AG04450 (cell line): ENCODE measurements around the gene HUNK. TPM values are rescaled to one million over a fixed set of nuclear protein-coding genes. Genes with fewer than 3 reads are reported as not detected.
"Not testable (repeated sequence)": the region's sequence is repeated elsewhere in the genome, so short reads cannot be mapped to it uniquely, and the experiment has no call there.

ENCODE experiments used
- CTCF ChIA-PET: fragments of 300-600, 350-600 bp; formaldehyde crosslinking; extraction: SDS; loops from one replicate; lab custom pipeline; 2022; ENCODE audit warnings: antibody characterized with exemption, inconsistent platforms; lab: Charles Lee
- POLR2A ChIA-PET: fragments of 350-600 bp; formaldehyde crosslinking; extraction: SDS; loops from one replicate; lab custom pipeline; 2021; ENCODE audit warnings: antibody characterized with exemption, inconsistent platforms; lab: Yijun Ruan, JAX
- DNase-seq: peaks from one replicate; pipeline ENCODE4 v3.0.0-alpha.2; 2011; ENCODE audit warnings: low read depth, low spot score
- H3K27ac ChIP-seq: one replicate; pipeline ENCODE4 v1.5.1; 2012; ENCODE audit warnings: low read depth, low read length, control low read depth
- H3K27me3 ChIP-seq: one replicate; pipeline ENCODE4 v1.6.0; 2012; ENCODE audit warnings: low read length; ENCODE audit not compliant: control insufficient read depth, insufficient read depth
- H3K4me3 ChIP-seq: 2 replicates; pipeline ENCODE4 v1.5.1; 2011; ENCODE audit warnings: mild to moderate bottlenecking, low read depth, low read length, control low read depth
- H3K9me3 ChIP-seq: 2 replicates; pipeline ENCODE4 v1.5.1; 2012; ENCODE audit warnings: low read length; ENCODE audit not compliant: control insufficient read depth, insufficient read depth
- polyA plus RNA-seq: library from polyadenylated mRNA; depleted of rRNA; stranded (reverse); fragments of >200 nt; gene quantifications from 2 replicates; pipeline ENCODE4 v1.2.3, GENCODE V29; 2011
- TF ChIP-seq, protein P1 (sequence below): IDR thresholded peaks from 2 replicates; pipeline ENCODE4 v1.5.1; 2011; ENCODE audit warnings: low read depth, low read length, control low read depth, inconsistent platforms

Gene HUNK
- polyA plus RNA-seq, 1 experiment: 0.48 TPM

DNA sequence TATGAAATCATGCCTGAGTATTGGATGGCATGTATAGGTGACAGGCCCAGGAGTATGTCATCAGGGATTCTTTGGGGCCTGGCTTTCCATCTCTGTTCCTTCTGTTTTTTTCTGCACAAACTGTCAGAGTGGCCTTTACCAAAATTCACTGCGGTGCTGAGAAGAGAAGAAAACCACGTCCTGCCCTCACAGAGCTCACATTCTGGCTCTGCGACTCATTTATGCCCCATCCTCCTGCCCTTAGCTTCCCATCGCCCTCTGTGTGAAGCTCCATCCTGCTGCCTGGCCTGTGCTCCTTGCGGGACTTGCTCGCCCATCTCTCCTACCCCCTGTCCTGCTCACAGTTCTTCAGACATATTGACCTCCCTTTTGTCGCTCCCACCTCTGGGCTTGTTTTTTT, 73.4 kb downstream of the HUNK start:
- ChIA-PET POLR2A (interaction anchor here (0.9 kb wide), 1 partner anchor 74 kb away, joined by 3 read pairs; no protein-coding TSS in a partner anchor), CTCF (interaction anchor here (1.9 kb wide), 1 partner anchor 72 kb away, joined by 5 read pairs; no protein-coding TSS in a partner anchor)
- TF ChIP-seq, protein P1, sequence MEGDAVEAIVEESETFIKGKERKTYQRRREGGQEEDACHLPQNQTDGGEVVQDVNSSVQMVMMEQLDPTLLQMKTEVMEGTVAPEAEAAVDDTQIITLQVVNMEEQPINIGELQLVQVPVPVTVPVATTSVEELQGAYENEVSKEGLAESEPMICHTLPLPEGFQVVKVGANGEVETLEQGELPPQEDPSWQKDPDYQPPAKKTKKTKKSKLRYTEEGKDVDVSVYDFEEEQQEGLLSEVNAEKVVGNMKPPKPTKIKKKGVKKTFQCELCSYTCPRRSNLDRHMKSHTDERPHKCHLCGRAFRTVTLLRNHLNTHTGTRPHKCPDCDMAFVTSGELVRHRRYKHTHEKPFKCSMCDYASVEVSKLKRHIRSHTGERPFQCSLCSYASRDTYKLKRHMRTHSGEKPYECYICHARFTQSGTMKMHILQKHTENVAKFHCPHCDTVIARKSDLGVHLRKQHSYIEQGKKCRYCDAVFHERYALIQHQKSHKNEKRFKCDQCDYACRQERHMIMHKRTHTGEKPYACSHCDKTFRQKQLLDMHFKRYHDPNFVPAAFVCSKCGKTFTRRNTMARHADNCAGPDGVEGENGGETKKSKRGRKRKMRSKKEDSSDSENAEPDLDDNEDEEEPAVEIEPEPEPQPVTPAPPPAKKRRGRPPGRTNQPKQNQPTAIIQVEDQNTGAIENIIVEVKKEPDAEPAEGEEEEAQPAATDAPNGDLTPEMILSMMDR: no peak
- no peak for DNase-seq
- no peaks in the 10 kb centered on the region for H3K27me3 ChIP-seq
- peak overlapping the region; percentile 81 for H3K27ac ChIP-seq
- H3K4me3 ChIP-seq: no peak overlapping the region
- H3K9me3 ChIP-seq: no peaks in the 10 kb centered on the region; the same call in 1 of the 2 replicates

DNA sequence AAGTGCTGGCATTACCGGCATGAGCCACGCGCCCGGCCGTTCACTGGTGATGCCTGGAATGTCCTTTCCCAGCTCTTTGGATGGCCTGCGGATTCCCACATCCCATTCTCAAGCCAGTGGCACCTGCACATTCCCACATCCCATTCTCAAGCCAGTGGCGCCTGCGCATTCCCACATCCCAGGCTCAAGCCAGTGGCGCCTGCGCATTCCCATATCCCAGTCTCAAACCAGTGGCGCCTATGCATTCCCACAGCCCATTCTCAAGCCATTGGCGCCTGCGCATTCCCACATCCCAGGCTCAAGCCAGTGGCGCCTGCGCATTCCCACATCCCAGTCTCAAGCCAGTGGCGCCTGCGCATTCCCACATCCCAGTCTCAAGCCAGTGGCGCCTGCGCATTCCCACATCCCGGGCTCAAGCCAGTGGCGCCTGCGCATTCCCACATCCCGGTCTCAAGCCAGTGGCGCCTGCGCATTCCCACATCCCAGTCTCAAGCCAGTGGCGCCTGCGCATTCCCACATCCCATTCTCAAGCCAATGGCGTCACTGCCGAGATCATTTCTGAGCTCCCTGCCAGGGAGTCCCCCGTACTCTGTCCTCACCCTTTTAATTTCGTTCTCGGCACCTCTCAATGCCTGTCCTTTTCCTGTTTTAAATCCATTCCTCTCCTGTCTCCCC, 74.2 kb downstream of the HUNK start:
- H3K9me3 ChIP-seq, H3K27ac ChIP-seq, POLR2A ChIA-PET, CTCF ChIA-PET, H3K27me3 ChIP-seq, DNase-seq, H3K4me3 ChIP-seq: not testable (repeated sequence)

DNA sequence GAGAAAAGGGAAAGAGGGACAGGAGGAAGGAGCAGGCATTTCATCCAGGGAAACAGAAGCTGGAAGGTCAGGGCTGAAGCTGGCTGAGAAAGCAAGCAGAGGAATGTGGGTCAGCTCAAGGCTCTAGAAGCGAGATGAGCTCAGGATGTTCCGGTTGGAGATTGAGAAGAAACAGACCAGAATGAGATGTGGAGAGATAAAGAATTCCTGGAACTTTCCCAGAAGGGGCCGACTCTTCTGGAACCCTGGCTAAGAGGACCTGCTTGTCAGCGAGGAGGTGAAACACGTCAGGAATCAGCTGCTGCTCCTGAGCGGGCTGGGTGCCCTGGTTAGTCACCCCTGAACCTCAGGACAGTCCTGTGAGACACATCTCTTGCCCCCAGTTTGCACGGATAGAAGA, 75.9 kb downstream of the HUNK start:
- TF ChIP-seq, protein P1: no peak
- no peak overlapping the region for H3K27ac ChIP-seq
- ChIA-PET CTCF (interaction anchor here (0.7 to 1.8 kb wide), 2 partner anchors 44 to 81 kb away, joined by 3 to 4 read pairs; no protein-coding TSS in a partner anchor), POLR2A (no interaction called here)
- no peak for DNase-seq
- no peak overlapping the region for H3K4me3 ChIP-seq
- no peaks in the 10 kb centered on the region; the same call in 1 of the 2 replicates for H3K9me3 ChIP-seq
- H3K27me3 ChIP-seq: no peaks in the 10 kb centered on the region

DNA sequence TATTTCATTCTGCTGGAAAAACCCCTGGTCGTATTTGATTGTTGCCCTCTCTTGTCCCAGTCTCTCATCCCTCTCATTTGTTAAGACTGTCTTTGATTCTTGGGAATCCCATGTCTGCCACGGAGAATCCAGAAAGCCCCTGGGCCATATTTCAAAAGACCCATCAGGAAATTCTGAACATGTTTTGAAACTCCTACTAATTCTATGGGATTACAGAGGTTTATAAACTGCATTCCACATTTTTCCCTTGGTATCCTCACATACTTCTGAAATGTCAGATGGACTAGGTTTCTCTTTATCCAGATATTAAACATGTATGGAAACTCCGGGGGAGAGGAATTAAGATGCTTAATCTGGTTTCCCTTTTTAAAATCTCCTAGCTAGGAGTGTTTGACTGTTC, 80.0 kb downstream of the HUNK start:
- POLR2A ChIA-PET: no interaction called here
- CTCF ChIA-PET: no interaction called here
- no peak overlapping the region for H3K4me3 ChIP-seq
- no peaks in the 10 kb centered on the region for H3K27me3 ChIP-seq
- TF ChIP-seq, protein P1: no peak
- H3K9me3 ChIP-seq: no peaks in the 10 kb centered on the region
- no peak for DNase-seq
- H3K27ac ChIP-seq: no peak overlapping the region

DNA sequence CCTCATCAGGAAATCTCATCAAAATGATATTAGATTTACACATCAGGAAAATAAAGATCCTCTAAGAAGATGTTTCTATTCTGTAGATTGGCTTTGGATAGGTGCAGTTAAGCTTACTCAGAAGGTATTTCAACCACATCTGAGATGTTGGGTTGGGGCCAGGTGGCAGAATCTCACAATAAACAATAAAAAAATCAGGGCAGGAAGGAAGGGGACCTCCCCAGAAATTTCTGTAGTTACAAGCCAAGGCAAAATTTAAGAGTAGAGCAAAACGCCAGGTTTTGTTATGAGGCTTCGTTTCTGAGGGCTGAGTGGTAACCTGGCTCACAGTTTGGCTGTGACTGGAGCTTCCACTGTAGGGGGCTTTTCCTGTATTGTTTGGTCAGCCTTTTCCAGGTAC, 84.8 kb downstream of the HUNK start:
- no peaks in the 10 kb centered on the region for H3K9me3 ChIP-seq
- no peaks in the 10 kb centered on the region for H3K27me3 ChIP-seq
- TF ChIP-seq, protein P1: no peak
- DNase-seq: no peak
- POLR2A ChIA-PET: no interaction called here
- no peak overlapping the region for H3K27ac ChIP-seq
- CTCF ChIA-PET: interaction anchor here (0.7 kb wide), 1 partner anchor 24 kb away, joined by 3 read pairs; no protein-coding TSS in a partner anchor
- H3K4me3 ChIP-seq: no peak overlapping the region
